DMS53 (cell line): ENCODE data around the gene RYR3.

Source experiments
- DNase-seq: peaks from one replicate; lab custom pipeline; 2025; lab: John Stamatoyannopoulos, UW

The RYR3 gene

GRCh38 chr15:33451385-33451784, 140.6 kb downstream of the RYR3 start:
- DNase-seq, result no peak

- no peak for DNase-seq
Observed at GRCh38 chr15:33453761-33454160, 143.0 kb downstream of the RYR3 start.

DNA sequence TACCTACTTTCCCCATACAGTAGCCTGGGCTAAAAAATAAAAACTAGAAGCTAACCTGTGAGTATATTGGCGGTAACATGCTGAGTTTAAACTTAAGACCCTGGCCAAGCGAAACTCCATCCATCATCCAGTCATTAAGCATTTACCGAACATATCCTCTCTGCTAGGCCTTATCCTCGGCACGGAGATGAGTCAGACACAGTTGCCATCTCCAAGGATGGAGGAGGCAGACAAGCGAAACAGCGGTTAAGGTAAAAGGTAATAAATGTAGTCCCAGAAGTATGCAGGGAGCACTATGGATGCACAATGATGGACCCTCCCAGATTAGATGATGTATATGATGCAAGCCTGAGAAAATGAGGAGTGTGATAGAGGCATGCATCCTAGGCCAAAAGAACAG, 143.6 kb downstream of the RYR3 start:
- no peak for DNase-seq

GRCh38 chr15:33454996-33455395, 144.2 kb downstream of the RYR3 start:
- DNase-seq, result no peak

- no peak for DNase-seq
Observed at GRCh38 chr15:33458421-33458820, 147.7 kb downstream of the RYR3 start.

GRCh38 chr15:33460166-33460805, 149.5 kb downstream of the RYR3 start:
- DNase-seq, result no peak

DNA sequence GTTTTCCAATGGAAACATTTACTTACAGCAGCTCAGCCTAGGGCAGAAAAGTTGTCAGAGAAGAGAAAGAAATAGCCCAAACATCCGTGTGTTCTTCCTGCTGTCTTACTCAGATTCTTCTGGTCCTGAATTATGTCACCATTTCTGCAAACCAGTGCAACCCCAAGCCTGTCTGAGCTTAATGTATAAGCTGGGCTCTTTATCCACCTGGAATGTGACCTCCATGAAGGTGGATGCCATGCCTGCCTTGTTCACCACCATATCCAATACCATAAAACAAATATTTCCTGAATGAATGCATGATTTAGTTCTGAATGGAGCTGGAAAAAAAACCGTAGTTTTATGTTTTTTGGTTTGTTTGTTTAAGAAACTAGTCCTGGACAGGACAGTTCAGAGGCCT, 150.9 kb downstream of the RYR3 start:
- DNase-seq, result no peak

DNA sequence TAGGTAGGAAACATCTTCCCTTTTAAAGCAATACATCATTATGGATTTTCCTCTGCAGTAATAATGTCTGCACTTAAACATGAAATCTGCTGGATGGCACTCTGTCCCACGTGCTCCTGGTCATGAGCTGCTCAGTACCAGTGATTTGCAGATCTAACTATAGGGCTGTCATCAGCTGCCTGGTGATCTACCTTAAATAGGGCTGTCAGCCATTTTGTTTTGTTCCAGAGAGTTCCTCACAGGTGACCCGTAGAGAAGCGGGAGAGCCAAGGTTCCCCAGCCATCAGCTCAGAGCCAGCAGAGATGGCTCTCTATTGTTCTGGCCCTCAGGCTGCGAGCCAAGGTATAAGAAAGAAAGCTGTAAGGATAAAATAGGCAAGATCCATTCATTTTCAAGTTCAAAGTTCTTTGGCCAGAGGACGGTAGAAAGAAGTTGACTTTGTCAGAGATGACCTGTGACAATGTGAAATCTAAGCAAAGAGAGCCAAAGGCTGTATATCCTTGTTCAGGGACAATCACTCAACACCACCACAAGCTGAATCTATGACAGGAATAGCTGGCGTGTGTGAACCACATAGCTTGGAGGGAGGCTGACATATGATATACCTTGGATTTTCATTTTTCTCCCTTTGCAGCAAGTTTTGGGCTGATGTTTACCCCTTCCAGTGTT, 156.5 kb downstream of the RYR3 start:
- DNase-seq, result no peak

GRCh38 chr15:33467816-33468163, 157.0 kb downstream of the RYR3 start:
- DNase-seq, result no peak

- DNase-seq, result no peak
Observed at GRCh38 chr15:33468740-33469139, 158.0 kb downstream of the RYR3 start.

- no peak for DNase-seq
Observed at GRCh38 chr15:33473005-33473404, 162.2 kb downstream of the RYR3 start.

DNA sequence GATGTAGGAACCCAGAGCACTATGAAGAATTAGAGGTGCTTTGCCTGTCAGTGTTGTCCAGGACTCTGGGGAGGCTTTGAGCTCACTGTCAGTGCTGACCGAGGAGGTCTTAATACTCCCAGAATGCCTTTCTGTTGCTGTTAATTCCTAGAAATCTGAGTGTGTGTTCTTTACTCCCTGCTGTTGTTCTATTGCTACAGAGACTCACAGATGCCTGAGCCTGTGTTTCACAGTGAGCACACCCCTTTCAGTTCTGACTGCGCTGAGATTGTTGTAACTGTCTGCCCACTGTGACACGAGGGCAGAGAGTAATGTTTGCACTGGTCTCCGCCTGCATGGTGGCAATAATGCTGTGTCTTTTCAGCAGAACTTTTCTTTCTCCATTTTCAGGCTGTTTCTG, 162.9 kb downstream of the RYR3 start:
- no peak for DNase-seq

DNA sequence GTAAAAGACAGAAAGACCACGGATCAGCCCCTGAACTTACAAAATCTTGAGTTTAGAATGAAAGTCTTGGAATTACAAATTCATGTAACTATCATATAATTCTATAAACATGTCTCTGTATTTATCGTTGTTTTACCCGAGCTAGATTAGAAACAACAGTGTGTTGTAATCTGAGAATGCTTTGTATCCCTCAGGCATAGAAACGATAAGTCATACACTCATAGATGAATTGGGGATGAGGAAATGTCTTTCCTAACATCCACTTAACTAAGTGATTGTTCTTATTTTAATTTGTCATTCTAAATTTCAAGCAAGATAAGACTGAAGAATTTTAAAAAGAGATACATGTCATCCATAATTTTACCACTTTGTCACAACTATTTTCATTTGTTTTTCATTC, 165.3 kb downstream of the RYR3 start:
- no peak for DNase-seq

DNA sequence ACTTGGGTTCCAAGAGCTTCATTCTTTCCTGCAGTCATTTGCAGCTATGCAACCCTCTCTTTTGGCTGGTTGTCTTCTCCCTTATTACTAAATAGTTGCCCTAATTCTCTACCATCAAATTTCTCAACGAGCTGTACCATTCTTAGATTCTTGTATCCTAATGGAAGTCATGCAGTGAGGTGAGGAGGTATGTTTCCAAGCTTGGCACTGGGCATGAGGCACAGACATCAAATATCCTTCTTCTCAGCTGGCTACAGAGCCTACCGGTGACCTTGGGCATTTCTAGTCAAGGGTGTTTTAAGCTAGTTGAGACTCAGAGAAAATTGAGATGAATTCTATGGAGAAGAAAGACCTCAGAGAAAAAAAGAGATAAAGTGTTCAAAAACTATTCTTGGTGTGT, 166.1 kb downstream of the RYR3 start:
- no peak for DNase-seq

DNA sequence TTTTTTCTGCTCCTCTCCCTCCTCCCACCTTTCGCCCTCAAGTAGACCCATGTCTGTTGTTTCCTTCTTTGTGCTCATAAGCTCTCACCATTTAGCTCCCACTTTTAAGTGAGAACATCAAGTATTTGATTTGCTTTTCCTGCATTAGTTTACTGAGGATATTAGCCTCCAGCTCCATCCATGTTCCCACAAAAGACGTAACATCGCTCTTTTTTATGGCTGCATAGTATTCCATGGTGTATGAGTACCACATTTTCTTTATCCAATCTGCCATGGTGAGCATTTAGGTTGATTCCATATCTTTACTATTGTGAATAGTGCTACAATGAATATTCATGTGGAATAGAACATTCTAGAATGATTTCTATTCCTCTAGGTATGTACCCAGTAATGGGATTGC, 178.6 kb downstream of the RYR3 start:
- no peak for DNase-seq

GRCh38 chr15:33490703-33491102, 179.9 kb downstream of the RYR3 start:
- DNase-seq, result no peak

DNA sequence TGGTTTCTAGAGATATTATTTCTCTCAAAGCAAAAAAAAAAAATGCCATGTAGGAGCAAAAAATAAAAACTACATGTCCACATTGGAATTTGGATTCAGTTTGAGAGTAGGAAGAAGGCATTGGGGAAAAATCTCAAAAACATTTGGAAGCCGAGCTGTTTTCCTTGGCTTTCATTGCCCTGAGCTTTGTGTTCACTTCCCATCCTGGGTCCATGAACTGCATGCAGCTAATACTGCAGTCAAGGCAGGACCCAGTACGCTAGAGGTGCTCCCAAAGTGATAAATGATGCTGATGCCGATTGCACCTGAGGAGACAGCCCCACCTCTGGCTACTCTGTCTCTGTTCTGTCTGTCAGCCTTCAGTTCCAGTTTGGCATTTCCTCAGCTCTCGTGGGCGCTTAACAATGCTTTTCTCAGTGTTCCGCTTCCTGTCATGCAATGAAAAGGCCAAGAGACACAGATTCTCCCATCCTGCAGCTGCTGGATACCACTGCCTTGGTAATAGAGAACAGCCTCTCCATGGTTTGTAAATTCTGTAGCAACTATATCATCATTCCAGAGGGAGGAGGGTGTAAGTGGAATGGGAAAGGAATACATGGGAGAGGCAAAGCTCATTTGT, 181.8 kb downstream of the RYR3 start:
- DNase-seq, result no peak

DNA sequence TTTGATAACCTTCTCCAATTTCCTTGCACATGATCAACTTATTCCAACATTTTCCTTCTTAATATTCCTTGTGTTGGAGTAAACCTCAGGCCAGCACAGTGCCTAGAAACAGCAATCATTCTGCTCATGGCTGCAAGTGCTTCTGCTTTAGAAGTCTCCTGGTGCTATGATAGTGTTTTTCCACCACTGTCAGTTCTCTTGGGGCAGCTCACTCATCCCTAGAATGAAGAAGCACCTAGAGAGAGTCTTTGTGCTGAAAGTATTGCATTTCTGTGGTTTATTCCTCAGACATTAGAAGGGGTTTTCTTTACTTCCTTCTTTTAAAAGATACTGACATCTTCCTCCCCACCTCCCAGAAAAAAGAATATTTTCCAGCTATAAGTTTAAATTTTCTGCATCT, 183.5 kb downstream of the RYR3 start:
- no peak for DNase-seq

DNA sequence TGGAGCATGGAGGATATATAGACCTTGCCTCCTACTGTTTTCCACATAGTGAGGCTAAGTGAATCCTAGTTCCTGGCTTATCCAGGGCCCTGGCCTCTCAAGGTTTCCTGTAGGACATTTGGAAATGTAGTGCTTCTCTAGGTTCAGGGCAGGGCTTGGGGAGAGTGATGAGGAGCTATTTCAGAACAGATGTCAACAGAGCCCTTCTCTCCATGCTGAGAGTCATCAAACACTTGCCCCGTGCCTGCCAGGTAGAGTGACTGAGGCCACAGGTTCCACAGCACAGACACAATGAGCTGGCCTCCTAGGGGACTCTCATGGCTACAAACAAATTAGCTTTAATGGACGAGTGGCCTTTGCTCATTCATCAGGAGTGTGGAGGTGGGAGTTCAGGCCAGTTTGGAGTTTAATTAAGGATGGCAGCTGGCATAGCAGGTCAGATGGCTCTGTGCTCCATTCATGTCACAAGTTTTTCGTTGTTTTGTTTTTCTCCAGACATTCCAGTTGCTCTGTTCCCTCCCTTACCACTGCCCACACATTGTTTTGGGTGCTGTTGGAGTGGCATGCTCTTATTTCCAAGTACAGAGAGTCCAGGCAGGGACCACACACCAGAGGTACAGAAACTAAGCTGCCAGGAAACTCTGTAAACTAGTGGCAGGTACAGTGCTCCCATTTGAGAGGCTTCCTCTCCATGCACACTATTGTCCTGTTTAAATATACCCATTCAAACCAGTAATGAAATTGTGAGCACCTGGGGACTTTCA, 189.8 kb downstream of the RYR3 start:
- DNase-seq, result no peak

DNA sequence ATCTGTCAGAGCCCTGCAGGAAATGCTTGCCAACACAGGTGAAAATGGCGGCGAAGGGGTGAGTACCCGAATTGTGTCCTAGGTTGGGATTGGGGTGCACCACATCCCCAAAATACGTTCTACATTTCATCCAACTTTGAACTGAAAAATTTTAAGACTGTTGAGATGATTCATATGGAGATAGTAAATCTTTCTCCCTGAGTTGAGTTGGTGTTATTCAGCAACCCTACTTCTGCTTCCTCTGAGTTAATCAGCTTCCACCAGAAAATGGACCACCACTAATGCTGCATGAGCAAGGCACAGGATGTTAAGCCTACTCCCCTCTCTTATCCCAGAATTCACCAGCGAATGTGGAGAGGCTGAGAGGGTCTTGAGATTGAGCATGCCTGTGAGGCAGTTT, 192.9 kb downstream of the RYR3 start:
- DNase-seq, result no peak

- DNase-seq, result no peak
Observed at GRCh38 chr15:33506781-33507296, 196.1 kb downstream of the RYR3 start.

DNA sequence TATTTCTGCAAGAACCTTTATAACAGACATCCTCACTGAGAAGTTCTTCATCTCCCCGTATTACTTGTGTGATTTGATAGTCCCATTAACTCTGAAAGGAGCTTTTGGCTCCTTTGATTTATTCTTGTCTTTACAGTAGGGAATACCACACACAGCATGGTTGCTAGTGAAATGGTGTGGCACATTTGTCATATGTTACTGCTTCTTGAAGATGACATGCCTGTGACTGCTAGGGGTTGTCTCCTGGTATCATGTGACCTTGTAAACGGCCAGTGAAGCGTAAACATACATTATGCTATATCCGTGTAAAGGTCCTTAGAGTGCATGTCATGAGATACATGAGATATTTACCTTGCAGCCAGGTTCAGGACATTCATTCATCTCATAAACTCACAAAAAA, 197.9 kb downstream of the RYR3 start:
- DNase-seq, result no peak

DNA sequence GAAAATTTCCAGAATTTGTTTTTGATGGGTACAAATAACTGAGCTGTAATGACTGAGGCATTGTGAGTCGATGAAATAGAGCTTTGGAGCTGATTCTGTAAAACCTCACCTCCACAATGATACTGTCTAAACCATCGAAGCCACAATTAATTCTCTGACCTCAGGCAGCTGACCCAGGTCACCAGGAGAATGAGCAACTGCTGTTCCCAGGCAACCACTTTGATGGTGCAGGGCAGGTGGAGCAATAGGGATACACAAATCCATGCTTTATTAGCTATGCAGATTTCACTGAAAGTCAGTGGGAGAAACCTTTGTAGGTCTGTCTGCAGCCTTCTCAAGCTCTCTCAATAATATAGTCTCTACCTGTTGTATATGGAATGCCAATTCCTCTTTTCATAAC, 204.4 kb downstream of the RYR3 start:
- DNase-seq, result no peak
